DMS53 (cell line): Measurements from ENCODE around the gene JADE1.

Experiments used
- DNase-seq: peaks from one replicate; lab custom pipeline; 2025; lab: John Stamatoyannopoulos, UW

Gene JADE1

DNA sequence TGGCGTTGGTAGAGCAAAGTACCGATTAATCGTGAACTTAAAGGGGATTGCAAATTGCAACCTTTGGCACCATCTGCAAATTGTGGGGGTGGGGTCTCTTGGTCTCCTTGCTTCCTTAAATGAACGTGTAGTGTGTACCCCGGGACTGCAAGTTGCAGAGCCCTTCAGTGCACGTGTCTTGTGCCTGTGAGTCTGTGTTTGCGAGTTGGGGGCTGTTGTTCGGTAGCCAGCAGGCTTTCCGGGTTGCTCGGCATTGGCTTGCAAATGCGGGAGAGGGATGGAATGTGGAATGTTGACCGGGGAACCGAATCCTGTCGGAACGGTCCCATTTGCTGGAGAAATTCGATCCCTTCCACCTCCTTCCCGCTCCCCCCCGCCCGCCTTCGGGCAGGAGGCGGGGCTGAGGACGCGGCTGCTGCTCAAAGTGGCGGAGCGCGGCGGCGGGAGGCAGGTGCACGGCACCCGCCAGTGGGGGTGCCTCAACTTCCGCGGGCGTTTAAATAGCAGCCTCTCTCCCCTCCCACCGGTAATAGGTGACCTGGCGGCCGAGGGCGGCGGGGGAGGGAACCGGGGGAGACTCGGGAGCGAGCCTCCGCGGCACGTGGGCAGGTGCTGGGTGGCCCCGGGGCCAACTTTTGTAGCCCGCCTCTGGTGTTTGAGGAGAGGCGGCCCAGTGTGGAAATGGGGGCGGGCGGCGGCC lies 1.5 kb downstream of the JADE1 start:
- peak; percentile 94 for DNase-seq

GRCh38 chr4:128811571-128812441 lies 2.3 kb downstream of the JADE1 start:
- DNase-seq: peak; percentile 92

- peak; percentile 74 for DNase-seq
Observed at GRCh38 chr4:128812442-128813235, 3.1 kb downstream of the JADE1 start.

- no peak for DNase-seq
Observed at GRCh38 chr4:128813965-128814364, 4.5 kb downstream of the JADE1 start.

- DNase-seq: no peak
Observed at GRCh38 chr4:128818442-128818841, 8.9 kb downstream of the JADE1 start.

DNA sequence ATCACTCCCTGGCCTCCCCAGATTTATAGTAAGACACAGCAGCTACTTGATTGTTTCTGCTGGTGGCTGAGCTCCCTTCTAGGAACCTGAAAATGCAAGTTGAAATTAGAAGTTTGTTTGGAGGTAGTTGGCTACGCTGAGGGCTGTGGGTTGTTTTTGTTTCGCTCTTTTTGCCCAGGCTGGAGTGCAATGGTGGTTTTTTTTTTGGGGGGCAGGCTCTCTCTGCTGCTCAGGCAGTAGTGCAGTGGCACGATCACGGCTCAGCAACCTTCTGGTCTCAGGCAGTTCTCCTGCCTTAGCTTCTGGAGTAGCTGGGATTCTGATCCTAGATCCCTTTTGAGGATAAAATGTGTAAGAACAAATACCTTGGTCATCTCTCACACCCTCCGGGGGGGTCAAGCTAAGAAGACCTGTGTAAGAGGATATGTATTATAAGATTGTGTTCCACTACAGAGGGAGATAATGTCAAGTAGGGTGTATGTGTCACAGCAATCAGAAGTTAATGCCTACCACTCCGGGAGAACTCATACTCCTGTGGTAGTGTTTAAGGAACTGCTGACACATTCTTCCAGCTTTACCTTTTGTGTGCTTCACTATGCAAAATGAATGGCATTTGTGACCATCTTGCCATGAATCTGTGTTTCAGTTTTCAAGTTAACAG lies 9.7 kb downstream of the JADE1 start:
- DNase-seq: no peak

GRCh38 chr4:128820671-128821070 lies 11.2 kb downstream of the JADE1 start:
- no peak for DNase-seq

DNA sequence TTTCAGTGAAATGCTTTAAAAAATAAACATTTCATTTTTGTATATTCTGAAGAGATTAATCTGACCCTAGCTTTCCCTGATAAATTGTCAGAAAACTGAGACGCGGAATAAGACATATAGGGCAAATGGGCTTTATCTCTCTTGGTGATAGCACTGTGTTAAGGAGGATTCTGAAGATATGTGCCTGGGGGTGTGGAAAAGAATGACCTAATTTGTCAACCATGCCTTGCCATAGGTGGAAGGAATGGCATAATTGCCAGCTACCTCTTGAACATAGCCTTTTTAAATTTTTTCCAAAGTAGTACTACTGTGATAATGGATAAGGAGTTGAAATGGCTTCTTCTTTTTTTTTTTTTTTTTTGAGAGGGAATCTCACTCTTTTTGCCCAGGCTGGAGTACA lies 11.7 kb downstream of the JADE1 start:
- no peak for DNase-seq

DNA sequence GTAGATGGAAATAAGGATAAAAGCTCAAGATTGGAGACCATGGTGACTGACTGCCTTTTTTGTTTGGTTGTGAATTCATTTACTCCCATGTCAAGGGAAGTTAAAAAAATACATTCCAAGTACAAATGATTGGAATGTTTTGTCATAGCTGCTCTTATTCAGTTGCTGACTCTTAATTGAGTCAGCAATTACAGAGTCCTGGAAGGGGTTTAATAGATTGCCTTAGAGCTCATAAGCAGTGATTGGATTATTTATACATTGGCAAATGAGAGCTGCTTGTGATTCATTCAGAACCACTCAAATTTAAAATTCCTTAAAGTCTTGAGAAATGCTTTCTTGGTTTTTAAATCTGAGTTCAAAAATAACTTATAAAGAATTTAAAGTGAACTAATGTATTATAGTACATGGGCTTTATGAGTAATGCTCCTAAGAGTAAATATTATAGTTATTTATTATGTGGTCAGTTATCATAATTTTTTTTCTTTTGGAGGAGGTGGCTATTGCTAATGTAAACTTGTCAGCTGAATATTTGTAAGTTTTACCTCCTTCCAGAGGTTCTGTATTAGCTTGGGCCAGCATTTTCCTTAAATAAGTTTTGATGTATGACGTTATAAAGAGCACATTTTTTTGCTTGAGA lies 13.6 kb downstream of the JADE1 start:
- no peak for DNase-seq

DNA sequence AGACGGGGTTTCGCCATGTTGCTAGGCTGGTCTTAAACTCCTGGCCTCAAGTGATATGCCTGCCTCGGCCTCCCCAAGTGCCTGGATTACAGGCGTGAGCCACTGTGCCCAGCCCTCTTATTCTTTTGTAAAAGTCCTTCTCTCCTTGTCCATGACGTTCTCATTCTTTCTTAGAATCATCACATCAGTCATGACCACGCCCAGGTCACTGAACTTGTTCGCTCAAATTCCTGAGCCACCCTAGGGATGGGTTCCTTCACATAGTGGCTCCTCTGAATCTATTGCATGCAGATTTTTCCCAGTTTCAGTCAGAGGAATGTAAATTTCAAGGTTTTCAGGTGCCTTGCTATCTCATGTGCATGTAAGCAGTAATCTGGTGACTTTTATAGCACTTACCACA lies 15.7 kb downstream of the JADE1 start:
- no peak for DNase-seq

DNA sequence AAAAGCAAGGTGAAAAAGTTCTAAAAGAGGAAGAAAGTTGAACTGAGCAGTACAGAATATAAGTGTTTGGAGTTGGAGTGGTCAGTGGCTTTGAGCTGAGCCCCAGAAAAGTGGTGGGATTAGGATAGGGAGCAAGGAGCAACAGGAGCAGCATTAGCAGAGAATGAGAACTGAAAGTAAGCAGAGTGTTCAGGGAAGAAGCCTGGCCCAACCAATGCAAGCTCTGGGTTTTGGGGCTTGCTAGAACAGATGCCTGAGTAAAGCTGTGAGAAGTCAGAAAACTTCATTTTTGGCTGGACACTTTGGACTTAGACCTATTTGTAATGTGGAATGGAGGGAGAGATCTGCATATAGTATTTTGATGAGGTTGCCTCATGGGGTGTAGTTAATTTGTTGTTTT lies 17.8 kb downstream of the JADE1 start:
- DNase-seq: no peak

GRCh38 chr4:128830906-128831503 lies 21.5 kb downstream of the JADE1 start:
- DNase-seq: no peak

GRCh38 chr4:128831531-128832242 lies 22.2 kb downstream of the JADE1 start:
- peak; percentile 80 for DNase-seq

GRCh38 chr4:128832243-128832625 lies 22.7 kb downstream of the JADE1 start:
- no peak for DNase-seq

DNA sequence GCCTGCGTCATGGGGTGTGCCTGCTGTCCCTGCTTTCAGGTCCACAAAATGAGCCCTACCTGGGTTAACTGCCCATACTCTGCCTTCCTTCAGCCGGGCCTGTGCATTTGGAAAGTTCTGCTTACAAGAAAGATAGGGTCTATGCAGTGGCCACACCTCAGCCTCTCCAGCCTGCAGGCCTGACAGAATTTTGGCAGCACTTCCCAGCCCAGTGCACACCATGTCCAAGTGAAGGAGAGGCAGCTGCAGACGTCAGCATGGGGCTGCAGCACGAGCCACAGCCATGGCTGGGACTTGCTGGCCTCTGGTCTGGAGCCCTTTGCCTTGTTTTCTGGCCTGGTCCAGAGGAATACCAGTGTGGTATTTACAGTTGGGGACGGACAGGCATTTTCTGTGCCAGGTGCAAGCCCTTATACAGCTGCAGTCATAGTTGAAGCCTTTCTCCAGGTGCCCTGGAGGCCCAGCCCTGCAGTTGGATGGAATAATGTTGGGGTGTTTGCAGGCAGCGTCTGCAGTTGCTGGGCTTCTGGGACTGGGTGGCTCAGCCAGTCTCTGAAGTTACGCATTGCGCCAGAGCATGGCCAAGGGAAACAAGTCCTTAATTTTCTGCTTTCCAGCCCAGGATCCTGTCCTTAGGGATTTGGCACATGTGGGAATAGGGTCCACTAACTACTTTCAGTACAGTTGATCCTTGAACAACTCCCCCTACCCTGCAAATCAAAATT lies 26.2 kb downstream of the JADE1 start:
- no peak for DNase-seq

DNA sequence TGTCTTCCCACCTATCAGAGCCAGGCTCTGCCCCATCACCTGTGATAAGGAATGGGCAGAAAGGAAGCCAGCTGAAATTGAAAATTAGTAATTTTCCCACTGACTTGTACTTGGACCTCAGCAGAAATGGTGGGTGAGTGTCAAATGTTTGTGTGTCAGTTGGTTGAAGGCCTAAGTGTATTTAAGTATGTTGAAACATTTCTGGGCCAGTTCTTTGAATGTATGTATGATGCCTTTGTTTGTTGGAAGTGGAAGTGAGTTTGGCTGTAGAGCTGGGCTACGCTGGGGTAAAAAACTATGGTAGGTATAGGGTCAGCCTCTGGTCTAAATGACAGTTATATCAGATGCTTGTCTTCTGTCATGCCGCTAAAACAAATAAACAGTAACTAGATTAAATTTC lies 27.7 kb downstream of the JADE1 start:
- no peak for DNase-seq

GRCh38 chr4:128837679-128838078 lies 28.2 kb downstream of the JADE1 start:
- no peak for DNase-seq

DNA sequence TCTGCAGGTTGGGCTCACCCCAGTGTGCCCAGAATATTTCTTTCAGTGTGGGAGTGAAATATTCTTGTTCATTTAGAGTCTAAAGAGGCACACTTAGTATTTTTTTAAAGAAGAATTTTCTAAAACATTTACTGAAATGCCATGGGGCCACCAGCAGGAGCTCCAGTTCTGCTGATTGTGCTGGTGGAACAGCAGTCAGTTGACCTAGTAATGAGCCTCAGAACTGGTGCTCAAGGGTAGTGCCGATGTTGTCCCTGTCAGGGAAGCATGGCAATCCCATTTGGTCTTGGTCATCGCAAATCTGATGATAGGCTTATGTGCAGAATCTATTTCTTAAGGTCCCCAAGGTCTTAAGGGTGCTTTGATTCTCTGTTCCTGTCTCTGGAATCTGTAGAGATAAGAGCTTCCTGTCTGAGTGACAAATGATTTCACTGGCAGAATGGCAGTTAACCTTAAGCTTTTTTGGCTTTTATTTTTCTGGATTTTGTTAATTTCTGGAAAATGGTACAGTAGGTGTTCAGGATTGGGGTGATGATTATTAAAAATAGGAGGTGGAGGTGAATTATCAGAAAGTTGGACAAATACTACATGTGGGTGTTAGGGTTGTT lies 31.3 kb downstream of the JADE1 start:
- DNase-seq: no peak

- DNase-seq: no peak
Observed at GRCh38 chr4:128841402-128841801, 31.9 kb downstream of the JADE1 start.
